Measurements from ENCODE around the gene ATG9B. TPM values are rescaled to one million over a fixed set of nuclear protein-coding genes. Genes with fewer than 3 reads are reported as not detected.

The ATG9B gene
- total and polyA plus RNA-seq, 9 of the 15 experiments (the other 6 are each of a cell fraction or from before 2014, with no cell fraction given), result 0.29 to 8.0 (median 2.1) TPM

GRCh38 chr7:151023232-151023631 lies 1.1 kb downstream of the ATG9B start:
- Histone ChIP-seq H3K36me3 (ENCODE audit: control insufficient read depth, insufficient read depth, low read length) (no peaks in the 10 kb centered on the region), H3K9ac (ENCODE audit: insufficient read depth in 1 of 2, low read depth in 2 of 2, low read length in 2 of 2) (peak overlapping the region in 1 of 2 experiments; percentile 56; a peak in 2 of 4 replicates), H4K20me1 (replicated peaks; ENCODE audit: control insufficient read depth, insufficient read depth, low read length) (no peaks in the 10 kb centered on the region), H2AFZ (ENCODE audit: low read depth, low read length) (no peak overlapping the region), H3K4me1 (replicated peaks in 1 of 2; ENCODE audit: control insufficient read depth in 2 of 2, insufficient read depth in 2 of 2, low read length in 2 of 2) (peaks cover 41 to 67% of the 10 kb centered on the region in 2 experiments), H3K9me3 (replicated peaks; ENCODE audit: control insufficient read depth, insufficient read depth, low read depth, low read length) (no peaks in the 10 kb centered on the region), H3K27me3 (ENCODE audit: control insufficient read depth in 2 of 2, insufficient read depth in 2 of 2, low read length in 2 of 2) (no peaks in the 10 kb centered on the region; a peak in 1 of 5 replicates), H3K9me1 (ENCODE audit: control insufficient read depth, insufficient read depth, low read length) (no peaks in the 10 kb centered on the region), H3K4me3 (no peak overlapping the region), H3K27ac (ENCODE audit: extremely low read depth, low read depth, low read length) (no peak overlapping the region), H3K79me2 (ENCODE audit: control insufficient read depth, insufficient read depth, low read length) (no peaks in the 10 kb centered on the region), H3K4me2 (ENCODE audit: insufficient read depth, low read length) (no peak overlapping the region)
- no peak for TF ChIP-seq ZBTB49 (CRISPR knock-in tag; IDR thresholded peaks at IDR 0.05; ENCODE audit: borderline replicate concordance)
- no peak for TF ChIP-seq SIX5 (IDR thresholded peaks at IDR 0.05; ENCODE audit: borderline replicate concordance in 1 of 2, insufficient read depth in 1 of 2, low read depth in 1 of 2, low read length in 2 of 2)
- no peak for TF ChIP-seq MXD1 (CRISPR knock-in tag; IDR thresholded peaks at IDR 0.05; ENCODE audit: borderline replicate concordance, poor library complexity, severe bottlenecking)
- WGBS (ENCODE audit: insufficient coverage, low coverage, missing lambda C conversion rate), result 84% methylated on average over 10 of the region's 10 CpGs
- no peak for FAIRE-seq
- POLR2A ChIA-PET, result interaction anchor here (14.3 kb wide), 1 partner anchor 14 kb away, joined by 146 read pairs; no protein-coding TSS in a partner anchor
- no peak for ATAC-seq
- no peak for DNase-seq (ENCODE audit: extremely low read depth in 1 of 4, low spot score in 3 of 4)
- intact Hi-C loops (cut with micrococcal nuclease) (no loop called here), in situ Hi-C loops (cut with MboI) (no loop called here)
- CTCF ChIA-PET (ENCODE audit: low intra/inter-chr PET ratio), result no interaction called here
- no TSS peak for BruUV-seq (replicated peaks)
